H1 (cell line): ENCODE measurements around the gene VSIR. TPM values are rescaled to one million over a fixed set of nuclear protein-coding genes. Genes with fewer than 3 reads are reported as not detected.

ENCODE experiments used
- CTCF ChIA-PET: fragments of 300-600 bp; sonication (Branson Sonifier 250); formaldehyde crosslinking; loops from one replicate; lab custom pipeline; 2021; ENCODE audit not compliant: partially characterized antibody; lab: Charles Lee
- POLR2A ChIA-PET: fragments of 300-600 bp; sonication (Branson Sonifier 250); formaldehyde crosslinking; loops from one replicate; lab custom pipeline; 2021; ENCODE audit warnings: inconsistent platforms; ENCODE audit not compliant: partially characterized antibody; lab: Charles Lee
- DNase-seq, 2 experiments: peaks; one replicate each; pipeline versions ENCODE4 v3.0.0 to v3.0.0-alpha.2; 2010 to 2022; ENCODE audit warnings: low spot score in 2 of 2, low read depth in 1 of 2, mixed read lengths in 1 of 2
- FAIRE-seq: peaks from 2 replicates; lab custom pipeline; 2011; peaks lifted over from hg19 to GRCh38; lab: Jason Lieb, UNC
- H2AFZ ChIP-seq: 2 replicates; pipeline ENCODE4 v1.8.1; 2012; ENCODE audit warnings: low read length, inconsistent platforms
- H2AK5ac ChIP-seq: 2 replicates; pipeline ENCODE4 v1.6.1; 2013; ENCODE audit warnings: low read depth, low read length
- H2BK120ac ChIP-seq: replicated peaks from 2 replicates; pipeline ENCODE3; 2013; ENCODE audit warnings: low read depth, low read length, inconsistent platforms
- H2BK12ac ChIP-seq: 2 replicates; pipeline ENCODE4 v1.6.1; 2013; ENCODE audit warnings: low read depth, low read length
- H2BK15ac ChIP-seq: 2 replicates; pipeline ENCODE4 v1.6.1; 2013; ENCODE audit warnings: low read length
- H2BK20ac ChIP-seq: 2 replicates; pipeline ENCODE4 v1.6.1; 2013; ENCODE audit warnings: low read length
- H2BK5ac ChIP-seq: 2 replicates; pipeline ENCODE4 v1.6.1; 2013; ENCODE audit warnings: low read depth, low read length
- H3K14ac ChIP-seq: 2 replicates; pipeline ENCODE4 v1.6.1; 2013; ENCODE audit warnings: inconsistent platforms; ENCODE audit not compliant: insufficient read length
- H3K18ac ChIP-seq: 2 replicates; pipeline ENCODE4 v1.6.1; 2013; ENCODE audit warnings: low read length; ENCODE audit errors: extremely low read depth
- H3K23ac ChIP-seq: 2 replicates; pipeline ENCODE4 v1.6.1; 2013; ENCODE audit warnings: inconsistent platforms; ENCODE audit not compliant: insufficient read length
- H3K23me2 ChIP-seq: 2 replicates; pipeline ENCODE4 v1.6.1; 2013; ENCODE audit warnings: low read depth, low read length
- H3K27ac ChIP-seq: 2 replicates; pipeline ENCODE4 v1.6.1; 2011; ENCODE audit warnings: low read depth, low read length, inconsistent platforms
- H3K27me3 ChIP-seq, 4 experiments: replicated peaks in 1 of 4; 1 replicate in 1 of 4; 2 replicates in 3 of 4; pipeline versions ENCODE4 v1.6.1 to v1.8.1; 2011 to 2013; ENCODE audit warnings: low read length in 3 of 4, mild to moderate bottlenecking in 3 of 4, inconsistent platforms in 2 of 4, mixed read lengths in 2 of 4, moderate library complexity in 1 of 4; ENCODE audit not compliant: control insufficient read depth in 3 of 4, insufficient read depth in 3 of 4; ENCODE audit errors: extremely low read depth in 1 of 4
- H3K36me3 ChIP-seq, 4 experiments: 2 replicates each; pipeline versions ENCODE4 v1.6.1 to v1.8.1; 2011 to 2013; ENCODE audit warnings: mild to moderate bottlenecking in 4 of 4, low read length in 3 of 4, moderate library complexity in 2 of 4, control low read depth in 1 of 4, inconsistent platforms in 1 of 4; ENCODE audit not compliant: insufficient read depth in 4 of 4, control insufficient read depth in 2 of 4
- H3K4ac ChIP-seq: replicated peaks from 2 replicates; pipeline ENCODE3; 2013; ENCODE audit warnings: low read length, low read depth, mixed read lengths, inconsistent platforms; ENCODE audit not compliant: insufficient read length
- H3K4me1 ChIP-seq, 4 experiments: replicated peaks in 1 of 4; 1 replicate in 1 of 4; 2 replicates in 3 of 4; pipeline versions ENCODE4 v1.6.1 to v1.8.1; 2011 to 2013; ENCODE audit warnings: low read length in 3 of 4, inconsistent platforms in 2 of 4, mixed read lengths in 1 of 4; ENCODE audit not compliant: insufficient read depth in 4 of 4, control insufficient read depth in 3 of 4
- H3K4me2 ChIP-seq, 2 experiments: 2 replicates each; pipeline versions ENCODE4 v1.6.1 to v1.8.1; 2011 to 2013; ENCODE audit warnings: low read depth in 2 of 2, low read length in 2 of 2, control low read depth in 1 of 2, inconsistent platforms in 1 of 2, mild to moderate bottlenecking in 1 of 2; ENCODE audit not compliant: insufficient read depth in 1 of 2
- H3K4me3 ChIP-seq, 4 experiments: fragments of 200-600, 300-600 bp in 1 of 4; sonication (generic), shearing (Covaris generic), sonication (Bioruptor Twin) in 1 of 4; 2 replicates each; pipeline versions ENCODE4 v1.5.1 to v1.8.1; 2011 to 2016; ENCODE audit warnings: low read length in 4 of 4, low read depth in 3 of 4, control low read depth in 2 of 4, inconsistent platforms in 2 of 4, mild to moderate bottlenecking in 2 of 4, mixed read lengths in 1 of 4, moderate library complexity in 1 of 4; ENCODE audit not compliant: insufficient read depth in 2 of 4; ENCODE audit errors: extremely low read depth in 1 of 4
- H3K56ac ChIP-seq: replicated peaks from 2 replicates; pipeline ENCODE3; 2013; ENCODE audit warnings: low read depth, mild to moderate bottlenecking, mixed read lengths, low read length, inconsistent platforms; ENCODE audit not compliant: insufficient read length
- H3K79me1 ChIP-seq: 2 replicates; pipeline ENCODE4 v1.6.1; 2013; ENCODE audit warnings: low read depth, low read length, control low read depth
- H3K79me2 ChIP-seq, 2 experiments: 2 replicates each; pipeline versions ENCODE4 v1.6.1 to v1.8.1; 2012 to 2013; ENCODE audit warnings: low read length in 2 of 2, mild to moderate bottlenecking in 2 of 2, inconsistent platforms in 1 of 2; ENCODE audit not compliant: insufficient read depth in 2 of 2, control insufficient read depth in 1 of 2
- H3K9ac ChIP-seq, 4 experiments: replicated peaks in 1 of 4; 1 replicate in 1 of 4; 2 replicates in 3 of 4; pipeline versions ENCODE4 v1.6.1 to v1.8.1; 2011 to 2013; ENCODE audit warnings: low read depth in 3 of 4, low read length in 3 of 4, control low read depth in 2 of 4, mild to moderate bottlenecking in 2 of 4, moderate library complexity in 2 of 4, inconsistent platforms in 1 of 4; ENCODE audit errors: extremely low read depth in 1 of 4
- H3K9me3 ChIP-seq, 2 experiments: 2 replicates each; pipeline versions ENCODE4 v1.6.1 to v1.8.1; 2012 to 2013; ENCODE audit warnings: mild to moderate bottlenecking in 2 of 2, moderate library complexity in 2 of 2, control low read depth in 1 of 2, inconsistent platforms in 1 of 2, low read depth in 1 of 2, low read length in 1 of 2, mixed read lengths in 1 of 2; ENCODE audit not compliant: insufficient read depth in 2 of 2
- H4K20me1 ChIP-seq, 2 experiments: replicated peaks in 1 of 2; 2 replicates each; pipeline versions ENCODE3 to v1.8.1; 2011 to 2013; ENCODE audit warnings: inconsistent platforms in 2 of 2, low read length in 2 of 2, mild to moderate bottlenecking in 1 of 2; ENCODE audit not compliant: insufficient read depth in 2 of 2, control insufficient read depth in 1 of 2
- H4K5ac ChIP-seq: 2 replicates; pipeline ENCODE4 v1.6.1; 2013; ENCODE audit warnings: low read length, low read depth, mixed read lengths, inconsistent platforms; ENCODE audit not compliant: insufficient read length
- H4K8ac ChIP-seq: 2 replicates; pipeline ENCODE4 v1.8.0; 2013; ENCODE audit warnings: mild to moderate bottlenecking, moderate library complexity, low read length, inconsistent platforms; ENCODE audit not compliant: insufficient read depth; ENCODE audit errors: extremely low read depth
- H4K91ac ChIP-seq: replicated peaks from 2 replicates; pipeline ENCODE3; 2013; ENCODE audit warnings: low read length, mixed read lengths, inconsistent platforms; ENCODE audit not compliant: insufficient read length
- ATF3 ChIP-seq: IDR thresholded peaks from 2 replicates; pipeline ENCODE4 v1.6.1; 2011; ENCODE audit warnings: low read depth, mild to moderate bottlenecking, low read length; ENCODE audit not compliant: insufficient read depth
- FOSL1 ChIP-seq: IDR thresholded peaks from 2 replicates; pipeline ENCODE4 v1.6.1; 2011; ENCODE audit warnings: mild to moderate bottlenecking, low read depth, low read length, moderate library complexity; ENCODE audit not compliant: insufficient read depth
- KDM4A ChIP-seq: IDR thresholded peaks from one replicate; pipeline ENCODE4 v1.7.1; 2012; ENCODE audit warnings: low read depth, mild to moderate bottlenecking, moderate library complexity, low read length, inconsistent platforms; ENCODE audit not compliant: severe bottlenecking
- NRF1 ChIP-seq: IDR thresholded peaks from 2 replicates; pipeline ENCODE4 v1.6.1; 2011; ENCODE audit warnings: mild to moderate bottlenecking, low read depth, low read length, improper control_type of control experiment
- RFX5 ChIP-seq: IDR thresholded peaks from 2 replicates; pipeline ENCODE4 v1.6.1; 2011; ENCODE audit warnings: low read depth, low read length, improper control_type of control experiment, borderline replicate concordance
- WGBS, 2 experiments: shearing (Covaris generic) in 1 of 2; methylation state at CpG; one replicate each; pipeline versions ENCODE4 v1.1.6 to v1.1.7; 2013 to 2015; ENCODE audit warnings: low lambda C conversion rate in 2 of 2, mixed read lengths in 2 of 2, inconsistent platforms in 1 of 2, low coverage in 1 of 2, missing lambda C conversion rate in 1 of 2; ENCODE audit not compliant: insufficient replicate concordance in 2 of 2, insufficient coverage in 1 of 2, insufficient read length in 1 of 2; ENCODE audit errors: extremely low coverage in 1 of 2, missing lambda C conversion rate in 1 of 2; 5-methylcytosine and 5-hydroxymethylcytosine counted together
- polyA plus RNA-seq, 7 experiments: library from polyadenylated mRNA; depleted of rRNA in 3 of 7; stranded (reverse) in 5 of 7; unstranded in 2 of 7; fragments of >200 nt in 5 of 7; fragments of 200-250 nt in 2 of 7; gene quantifications; 1 replicate in 5 of 7; 2 replicates in 1 of 7; 4 replicates in 1 of 7; pipeline versions ENCODE4 v1.2.1 to v1.2.3, GENCODE V29; 2011 to 2013; ENCODE audit warnings: missing spikeins in 2 of 7, mixed read lengths in 2 of 7
- total RNA-seq: library from RNA; stranded (reverse); fragmentation: NEBNext Ultra II Directional; extraction: Animal tissue kit (Norgen Biotek cat#: 25700); gene quantifications from 2 replicates; pipeline ENCODE4 v1.2.1, GENCODE V29; 2021

VSIR gene
- total and polyA plus RNA-seq, 2 of the 8 experiments (the other 6 are each of a cell fraction or from before 2014, with no cell fraction given), result 0.33 TPM; not detected in 1

- Histone ChIP-seq H4K5ac (no peak overlapping the region), H3K4ac (no peak overlapping the region), H2BK5ac (no peak overlapping the region)
- TF ChIP-seq NRF1 (no peak), FOSL1 (no peak), ATF3 (no peak), RFX5 (no peak), KDM4A (no peak)
- TF ChIP-seq, all 59 proteins: peak for 0
- Histone ChIP-seq H2BK12ac (no peak overlapping the region), H2AK5ac (no peak overlapping the region), H2AFZ (no peak overlapping the region), H3K9me3 (no peaks in the 10 kb centered on the region), H4K8ac (no peak overlapping the region), H3K27ac (no peak overlapping the region), H3K23ac (no peak overlapping the region), H3K79me1 (no peaks in the 10 kb centered on the region), H3K14ac (no peak overlapping the region), H3K4me2 (no peak overlapping the region), H3K79me2 (no peaks in the 10 kb centered on the region), H3K36me3 (no peaks in the 10 kb centered on the region), H3K56ac (no peak overlapping the region), H3K9ac (no peak overlapping the region), H2BK120ac (no peak overlapping the region), H3K27me3 (no peaks in the 10 kb centered on the region), H3K23me2 (no peaks in the 10 kb centered on the region; the same call in 1 of the 2 replicates), H4K91ac (no peak overlapping the region), H3K18ac (no peak overlapping the region), H3K4me3 (no peak overlapping the region), H3K4me1 (peaks cover 0 to 11% (median 6%) of the 10 kb centered on the region in 4 experiments; a peak in 5 of 7 replicates), H2BK15ac (no peak overlapping the region), H4K20me1 (no peaks in the 10 kb centered on the region), H2BK20ac (no peak overlapping the region)
- CTCF ChIA-PET, result interaction anchor here (0.9 to 7.2 kb wide), 7 partner anchors 8 to 411 kb away, joined by 3 to 65 read pairs (median 8); no protein-coding TSS in a partner anchor
- FAIRE-seq (no peak), DNase-seq (no peak)
- POLR2A ChIA-PET, result interaction anchor here (0.6 kb wide), 1 partner anchor 179 kb away, joined by 3 read pairs; no protein-coding TSS in a partner anchor
- WGBS, 2 experiments, result 88% methylated on average over 8 of the region's 8 CpGs; no CpG with 5 or more reads in 1 of the 2 experiments
Observed at GRCh38 chr10:71715026-71715425, 58.3 kb downstream of the VSIR start.
